Cardiac muscle cell (in vitro differentiated cells and primary cell): Measurements from ENCODE around the gene ZNF280C. TPM values are rescaled to one million over a fixed set of nuclear protein-coding genes. Genes with fewer than 3 reads are reported as not detected.

Experiments
- DNase-seq, 2 donors: peaks; one replicate each; pipeline versions ENCODE4 v3.0.0 to v3.0.0-alpha.2; 2010 to 2017; ENCODE audit warnings: low read depth in 1 of 2, low spot score in 1 of 2
- H3K27ac ChIP-seq: fragments of 200-600 bp; sonication (generic); 2 replicates; pipeline ENCODE4 v1.5.1; 2016
- H3K27me3 ChIP-seq: fragments of 200-600 bp; sonication (generic); 2 replicates; pipeline ENCODE4 v1.6.0; 2016; ENCODE audit warnings: control low read depth
- H3K36me3 ChIP-seq: fragments of 200-600 bp; sonication (generic); 2 replicates; pipeline ENCODE4 v1.5.1; 2016; ENCODE audit warnings: control low read depth
- H3K4me1 ChIP-seq: fragments of 200-600 bp; sonication (generic); 2 replicates; pipeline ENCODE4 v1.8.1; 2017; ENCODE audit warnings: low read depth, mild to moderate bottlenecking, mixed run types
- H3K4me3 ChIP-seq: fragments of 200-600 bp; sonication (generic); 2 replicates; pipeline ENCODE4 v1.5.1; 2016; ENCODE audit warnings: mild to moderate bottlenecking
- H3K9me3 ChIP-seq: fragments of 200-600 bp; sonication (generic); 2 replicates; pipeline ENCODE4 v1.5.1; 2017; ENCODE audit warnings: low read depth, mild to moderate bottlenecking, control low read depth
- polyA plus RNA-seq: library from polyadenylated mRNA; unstranded; fragments of >200 nt; fragmentation: Nextera tagmentation; extraction: Ambion mirVana; gene quantifications from 2 replicates; pipeline ENCODE4 v1.2.1, GENCODE V29; 2016
- total RNA-seq: library from RNA; depleted of rRNA; stranded (reverse); fragments of >200 nt; gene quantifications from 2 replicates; pipeline ENCODE4 v1.2.3, GENCODE V29; 2016
- TF ChIP-seq, protein P1 (sequence below): IDR thresholded peaks from 2 replicates; pipeline ENCODE4 v1.5.1; 2012; ENCODE audit warnings: low read depth, mild to moderate bottlenecking, low read length

The ZNF280C gene
- total and polyA plus RNA-seq, 2 experiments from 2014 or later = 3.1 to 6.8 TPM

DNA sequence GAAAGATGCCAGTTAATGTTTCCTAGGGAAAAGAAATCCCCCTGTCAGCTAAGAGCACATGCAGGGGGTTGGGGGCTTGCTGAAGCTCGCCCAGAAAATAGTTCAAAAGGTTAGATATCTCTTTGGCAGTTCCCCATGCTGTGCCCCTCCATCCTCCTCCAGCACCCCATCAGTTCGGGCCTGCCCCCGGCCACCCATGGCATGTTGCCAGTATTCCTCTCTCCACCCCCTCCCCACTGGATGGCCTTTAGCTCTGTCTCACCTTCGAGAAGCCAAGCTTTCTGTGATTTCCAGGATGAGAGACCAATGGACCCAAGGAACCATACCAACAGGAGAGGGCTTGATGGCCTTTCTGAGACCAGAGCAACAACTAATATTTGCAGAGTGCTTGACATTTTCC, 91.8 kb downstream of the ZNF280C start:
- Histone ChIP-seq H3K9me3 (no peaks in the 10 kb centered on the region), H3K36me3 (no peaks in the 10 kb centered on the region), H3K4me3 (no peak overlapping the region), H3K27ac (no peak overlapping the region), H3K4me1 (peaks cover 15% of the 10 kb centered on the region), H3K27me3 (no peaks in the 10 kb centered on the region)
- TF ChIP-seq, protein P1, sequence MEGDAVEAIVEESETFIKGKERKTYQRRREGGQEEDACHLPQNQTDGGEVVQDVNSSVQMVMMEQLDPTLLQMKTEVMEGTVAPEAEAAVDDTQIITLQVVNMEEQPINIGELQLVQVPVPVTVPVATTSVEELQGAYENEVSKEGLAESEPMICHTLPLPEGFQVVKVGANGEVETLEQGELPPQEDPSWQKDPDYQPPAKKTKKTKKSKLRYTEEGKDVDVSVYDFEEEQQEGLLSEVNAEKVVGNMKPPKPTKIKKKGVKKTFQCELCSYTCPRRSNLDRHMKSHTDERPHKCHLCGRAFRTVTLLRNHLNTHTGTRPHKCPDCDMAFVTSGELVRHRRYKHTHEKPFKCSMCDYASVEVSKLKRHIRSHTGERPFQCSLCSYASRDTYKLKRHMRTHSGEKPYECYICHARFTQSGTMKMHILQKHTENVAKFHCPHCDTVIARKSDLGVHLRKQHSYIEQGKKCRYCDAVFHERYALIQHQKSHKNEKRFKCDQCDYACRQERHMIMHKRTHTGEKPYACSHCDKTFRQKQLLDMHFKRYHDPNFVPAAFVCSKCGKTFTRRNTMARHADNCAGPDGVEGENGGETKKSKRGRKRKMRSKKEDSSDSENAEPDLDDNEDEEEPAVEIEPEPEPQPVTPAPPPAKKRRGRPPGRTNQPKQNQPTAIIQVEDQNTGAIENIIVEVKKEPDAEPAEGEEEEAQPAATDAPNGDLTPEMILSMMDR = no peak
- DNase-seq = no peak

GRCh38 chrX:130176354-130176776, 92.3 kb downstream of the ZNF280C start:
- no peak overlapping the region for H3K4me3 ChIP-seq

GRCh38 chrX:130174937-130175336, 93.8 kb downstream of the ZNF280C start:
- no peak overlapping the region for H3K27ac ChIP-seq
- H3K4me3 ChIP-seq = no peak overlapping the region
- DNase-seq = no peak
- H3K36me3 ChIP-seq = no peaks in the 10 kb centered on the region
- H3K9me3 ChIP-seq = no peaks in the 10 kb centered on the region
- TF ChIP-seq, protein P1 = no peak
- peaks cover 15% of the 10 kb centered on the region for H3K4me1 ChIP-seq
- H3K27me3 ChIP-seq = no peaks in the 10 kb centered on the region

More at GRCh38 chrX:130176354-130176776, 92.3 kb downstream of the ZNF280C start:
- no peak for DNase-seq
- H3K4me1 ChIP-seq = peaks cover 15% of the 10 kb centered on the region
- no peaks in the 10 kb centered on the region for H3K9me3 ChIP-seq
- H3K36me3 ChIP-seq = no peaks in the 10 kb centered on the region
- no peaks in the 10 kb centered on the region for H3K27me3 ChIP-seq
- no peak overlapping the region for H3K27ac ChIP-seq
- TF ChIP-seq, protein P1 = no peak

- peak overlapping the region; percentile 73 for H3K27ac ChIP-seq
- peaks cover 10% of the 10 kb centered on the region for H3K4me1 ChIP-seq
- H3K9me3 ChIP-seq = no peaks in the 10 kb centered on the region
- TF ChIP-seq, protein P1 = no peak
- H3K4me3 ChIP-seq = no peak overlapping the region
- H3K27me3 ChIP-seq = no peaks in the 10 kb centered on the region
- peak in 1 of 2 donors; percentile 75 for DNase-seq
- H3K36me3 ChIP-seq = no peaks in the 10 kb centered on the region
These were observed 94.5 kb downstream of the ZNF280C start for GRCh38 chrX:130174045-130174704.

DNA sequence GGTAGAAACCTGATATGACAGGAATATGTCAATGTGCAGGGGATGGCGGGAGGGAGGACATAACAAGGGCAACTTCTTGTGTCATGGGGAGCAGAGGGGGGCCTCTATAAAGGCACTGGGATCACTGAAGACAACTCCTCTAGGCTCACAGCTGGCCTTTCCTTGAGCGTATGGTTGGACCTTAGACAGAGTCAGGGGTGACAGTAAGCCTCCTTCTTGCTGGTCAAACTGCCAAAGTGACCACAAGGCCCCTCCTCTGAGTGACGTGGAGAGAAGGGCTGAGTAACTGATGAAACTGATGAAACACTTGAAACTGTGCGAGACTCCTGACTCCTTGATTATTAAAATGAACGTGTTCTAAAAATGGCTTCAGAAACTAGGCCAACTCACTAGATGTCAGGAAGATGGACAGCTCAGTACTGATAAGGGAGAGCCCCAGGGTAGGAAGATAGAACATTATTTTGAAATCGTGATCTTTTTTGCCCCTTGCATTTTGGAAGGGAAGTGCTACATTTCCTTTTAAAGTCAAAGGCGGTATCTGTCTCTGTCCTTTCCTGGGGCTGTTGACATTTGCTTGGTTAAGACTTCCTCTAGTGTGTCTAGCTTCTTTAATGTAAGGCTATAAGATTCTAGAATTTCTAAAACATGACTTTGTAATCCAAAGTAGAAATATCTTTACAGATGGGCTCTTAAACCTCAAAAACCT, 95.4 kb downstream of the ZNF280C start:
- Histone ChIP-seq H3K36me3 (no peaks in the 10 kb centered on the region), H3K9me3 (no peaks in the 10 kb centered on the region), H3K27me3 (no peaks in the 10 kb centered on the region), H3K4me3 (no peak overlapping the region), H3K27ac (peak overlapping the region; percentile 73), H3K4me1 (peaks cover 8% of the 10 kb centered on the region)
- peak in 1 of 2 donors; percentile 86 for DNase-seq
- TF ChIP-seq, protein P1 = no peak
